Measurements from ENCODE around the gene COX7B. TPM values are rescaled to one million over a fixed set of nuclear protein-coding genes. Genes with fewer than 3 reads are reported as not detected.

COX7B gene
- total and polyA plus RNA-seq, 2 of the 8 experiments (the other 6 are each of a cell fraction or from before 2014, with no cell fraction given), result 268 to 974 TPM

DNA sequence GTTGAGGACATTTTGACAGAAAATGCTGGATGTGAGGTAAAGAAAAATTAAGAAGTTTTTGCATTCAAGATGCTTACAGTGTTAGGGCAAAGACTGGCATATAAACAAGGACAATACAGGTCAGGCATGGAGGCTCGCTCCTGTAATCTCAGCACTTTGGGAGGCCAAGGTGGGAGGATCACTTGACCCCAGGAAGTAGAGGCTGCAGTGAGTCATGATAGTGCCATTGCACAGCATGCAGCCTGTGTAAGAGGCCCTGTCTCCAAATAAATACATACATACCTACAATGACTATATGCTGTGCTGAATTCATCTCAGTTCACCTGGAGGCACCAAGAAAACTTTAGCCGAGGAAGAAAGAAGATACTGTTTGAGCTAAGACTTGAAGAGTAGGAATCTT, 6.4 kb upstream of the COX7B start:
- no peak for TF ChIP-seq NANOG (IDR thresholded peaks at IDR 0.05; ENCODE audit: insufficient read depth, low read depth, low read length, poor library complexity, severe bottlenecking)
- Histone ChIP-seq H2AFZ (ENCODE audit: low read length) (no peak overlapping the region), H3K4me3 (ENCODE audit: extremely low read depth in 1 of 4, insufficient read depth in 2 of 4, low read depth in 3 of 4, low read length in 4 of 4) (no peak overlapping the region), H4K5ac (ENCODE audit: insufficient read length, low read depth, low read length) (no peak overlapping the region), H4K8ac (ENCODE audit: extremely low read depth, insufficient read depth, low read length) (no peak overlapping the region), H3K27ac (ENCODE audit: low read depth, low read length) (no peak overlapping the region), H3K18ac (ENCODE audit: extremely low read depth, low read length) (no peak overlapping the region), H2BK120ac (replicated peaks; ENCODE audit: low read depth, low read length) (no peak overlapping the region), H2BK20ac (ENCODE audit: low read length) (no peak overlapping the region), H3K9ac (replicated peaks in 1 of 4; ENCODE audit: extremely low read depth in 1 of 4, low read depth in 3 of 4, low read length in 3 of 4) (no peak overlapping the region), H3K79me1 (ENCODE audit: low read depth, low read length) (no peaks in the 10 kb centered on the region), H3K36me3 (ENCODE audit: control insufficient read depth in 2 of 4, insufficient read depth in 4 of 4, low read length in 3 of 4) (no peaks in the 10 kb centered on the region), H2AK5ac (ENCODE audit: low read depth, low read length) (no peak overlapping the region), H2BK15ac (ENCODE audit: low read length) (no peak overlapping the region), H3K4ac (replicated peaks; ENCODE audit: insufficient read length, low read depth, low read length) (no peak overlapping the region), H3K14ac (ENCODE audit: insufficient read length) (no peak overlapping the region), H3K4me2 (ENCODE audit: insufficient read depth in 1 of 2, low read depth in 2 of 2, low read length in 2 of 2) (no peak overlapping the region; a peak in 1 of 4 replicates), H3K27me3 (replicated peaks in 1 of 4; ENCODE audit: control insufficient read depth in 3 of 4, extremely low read depth in 1 of 4, insufficient read depth in 3 of 4, low read length in 3 of 4) (no peaks in the 10 kb centered on the region), H3K9me3 (ENCODE audit: insufficient read depth in 2 of 2, low read depth in 1 of 2, low read length in 1 of 2) (no peaks in the 10 kb centered on the region), H3K23me2 (ENCODE audit: low read depth, low read length) (no peaks in the 10 kb centered on the region), H2BK5ac (ENCODE audit: low read depth, low read length) (no peak overlapping the region), H4K20me1 (replicated peaks in 1 of 2; ENCODE audit: control insufficient read depth in 1 of 2, insufficient read depth in 2 of 2, low read length in 2 of 2) (no peaks in the 10 kb centered on the region), H3K79me2 (ENCODE audit: control insufficient read depth in 1 of 2, insufficient read depth in 2 of 2, low read length in 2 of 2) (peaks cover 0 to 42% of the 10 kb centered on the region in 2 experiments; a peak in 3 of 4 replicates), H4K91ac (replicated peaks; ENCODE audit: insufficient read length, low read length) (no peak overlapping the region), H2BK12ac (ENCODE audit: low read depth, low read length) (no peak overlapping the region), H3K56ac (replicated peaks; ENCODE audit: insufficient read length, low read depth, low read length) (no peak overlapping the region), H3K23ac (ENCODE audit: insufficient read length) (no peak overlapping the region), H3K4me1 (replicated peaks in 1 of 4; ENCODE audit: control insufficient read depth in 3 of 4, insufficient read depth in 4 of 4, low read length in 3 of 4) (peaks cover 0 to 2% (median 0%) of the 10 kb centered on the region in 4 experiments; a peak in 3 of 7 replicates)
- WGBS, 2 experiments (ENCODE audit: extremely low coverage in 1 of 2, insufficient coverage in 1 of 2, insufficient read length in 1 of 2, insufficient replicate concordance in 2 of 2, low coverage in 1 of 2, low lambda C conversion rate in 2 of 2, missing lambda C conversion rate in 1 of 2), result 89% methylated on average over 2 of the region's 2 CpGs; no CpG with 5 or more reads in 1 of the 2 experiments
- no peak for FAIRE-seq
- DNase-seq (ENCODE audit: low read depth in 1 of 2, low spot score in 2 of 2), result no peak
- POLR2A ChIA-PET (ENCODE audit: partially characterized antibody), result interaction anchor here (0.6 kb wide), 1 partner anchor 43 kb away, joined by 3 read pairs; no protein-coding TSS in a partner anchor
- CTCF ChIA-PET (ENCODE audit: partially characterized antibody), result no interaction called here
